Measurements from ENCODE around the gene CBFA2T3. TPM values are rescaled to one million over a fixed set of nuclear protein-coding genes. Genes with fewer than 3 reads are reported as not detected.
A peak's percentile ranks its signal among the peaks of the same experiment; 100 is the strongest.

The CBFA2T3 gene
- total and polyA plus RNA-seq, 2 of the 13 experiments (the other 11 are each of a cell fraction or from before 2014, with no cell fraction given): 0.05 TPM; not detected in 1

- 0 out of 2 replicates have a peak, but pooled peaks have one; percentile 33 for TF ChIP-seq ZNF552 (CRISPR knock-in tag; IDR thresholded peaks at IDR 0.05; ENCODE audit: borderline replicate concordance)
- TF ChIP-seq HMG20B (CRISPR knock-in tag; conservative IDR thresholded peaks at IDR 0.05): no peak
- no peak; the same call in 1 of the 2 replicates for TF ChIP-seq HNF4A (CRISPR knock-in tag; IDR thresholded peaks at IDR 0.05)
- TF ChIP-seq KDM2A (CRISPR knock-in tag; IDR thresholded peaks at IDR 0.05; ENCODE audit: borderline replicate concordance, low read depth): 0 out of 2 replicates have a peak, but pooled peaks have one; percentile 50
- no peak for TF ChIP-seq ZFP1 (CRISPR knock-in tag; IDR thresholded peaks at IDR 0.05)
- TF ChIP-seq, protein P1, sequence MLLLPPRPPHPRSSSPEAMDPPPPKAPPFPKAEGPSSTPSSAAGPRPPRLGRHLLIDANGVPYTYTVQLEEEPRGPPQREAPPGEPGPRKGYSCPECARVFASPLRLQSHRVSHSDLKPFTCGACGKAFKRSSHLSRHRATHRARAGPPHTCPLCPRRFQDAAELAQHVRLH (CRISPR knock-in tag; IDR thresholded peaks at IDR 0.05; ENCODE audit: borderline replicate concordance, low read depth): 0 out of 2 replicates have a peak, but pooled peaks have one; percentile 45
- no peak for TF ChIP-seq ZNF12 (CRISPR knock-in tag; IDR thresholded peaks at IDR 0.05)
- TF ChIP-seq, protein P2, sequence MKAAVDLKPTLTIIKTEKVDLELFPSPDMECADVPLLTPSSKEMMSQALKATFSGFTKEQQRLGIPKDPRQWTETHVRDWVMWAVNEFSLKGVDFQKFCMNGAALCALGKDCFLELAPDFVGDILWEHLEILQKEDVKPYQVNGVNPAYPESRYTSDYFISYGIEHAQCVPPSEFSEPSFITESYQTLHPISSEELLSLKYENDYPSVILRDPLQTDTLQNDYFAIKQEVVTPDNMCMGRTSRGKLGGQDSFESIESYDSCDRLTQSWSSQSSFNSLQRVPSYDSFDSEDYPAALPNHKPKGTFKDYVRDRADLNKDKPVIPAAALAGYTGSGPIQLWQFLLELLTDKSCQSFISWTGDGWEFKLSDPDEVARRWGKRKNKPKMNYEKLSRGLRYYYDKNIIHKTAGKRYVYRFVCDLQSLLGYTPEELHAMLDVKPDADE (CRISPR knock-in tag; IDR thresholded peaks at IDR 0.05): no peak
- TF ChIP-seq ZMYM2 (CRISPR knock-in tag; IDR thresholded peaks at IDR 0.05): peak; percentile 97
- TF ChIP-seq PITX1 (CRISPR knock-in tag; IDR thresholded peaks at IDR 0.05): no peak
- TF ChIP-seq KDM5A (IDR thresholded peaks at IDR 0.05; ENCODE audit: borderline replicate concordance, low read length): no peak
- 0 out of 2 replicates have a peak, but pooled peaks have one; percentile 63 for TF ChIP-seq CBFB (CRISPR knock-in tag; IDR thresholded peaks at IDR 0.05)
- no peak; the same call in 1 of the 2 replicates for TF ChIP-seq CCDC6 (CRISPR knock-in tag; IDR thresholded peaks at IDR 0.05)
- TF ChIP-seq RCOR2 (CRISPR knock-in tag; IDR thresholded peaks at IDR 0.05): no peak
- TF ChIP-seq, protein P3, sequence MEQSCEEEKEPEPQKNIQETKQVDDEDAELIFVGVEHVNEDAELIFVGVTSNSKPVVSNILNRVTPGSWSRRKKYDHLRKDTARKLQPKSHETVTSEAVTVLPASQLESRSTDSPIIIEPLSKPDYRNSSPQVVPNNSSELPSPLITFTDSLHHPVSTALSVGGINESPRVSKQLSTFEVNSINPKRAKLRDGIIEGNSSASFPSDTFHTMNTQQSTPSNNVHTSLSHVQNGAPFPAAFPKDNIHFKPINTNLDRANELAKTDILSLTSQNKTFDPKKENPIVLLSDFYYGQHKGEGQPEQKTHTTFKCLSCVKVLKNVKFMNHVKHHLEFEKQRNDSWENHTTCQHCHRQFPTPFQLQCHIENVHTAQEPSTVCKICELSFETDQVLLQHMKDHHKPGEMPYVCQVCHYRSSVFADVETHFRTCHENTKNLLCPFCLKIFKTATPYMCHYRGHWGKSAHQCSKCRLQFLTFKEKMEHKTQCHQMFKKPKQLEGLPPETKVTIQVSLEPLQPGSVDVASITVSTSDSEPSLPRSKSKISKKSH (CRISPR knock-in tag; IDR thresholded peaks at IDR 0.05; ENCODE audit: borderline replicate concordance): peak; percentile 62; the same call in 1 of the 2 replicates
- TF ChIP-seq PREB (CRISPR knock-in tag; IDR thresholded peaks at IDR 0.05): no peak
- TF ChIP-seq ZNF629 (CRISPR knock-in tag; conservative IDR thresholded peaks at IDR 0.05): no peak; the same call in 1 of the 2 replicates
- TF ChIP-seq ZNF253 (CRISPR knock-in tag; IDR thresholded peaks at IDR 0.05; ENCODE audit: borderline replicate concordance): no peak
- peak; percentile 69 for TF ChIP-seq HDAC2 (CRISPR knock-in tag; IDR thresholded peaks at IDR 0.05)
- no peak; the same call in 1 of the 2 replicates for TF ChIP-seq THRA (CRISPR knock-in tag; IDR thresholded peaks at IDR 0.05; ENCODE audit: borderline replicate concordance)
- no peak for TF ChIP-seq ZBTB8A (CRISPR knock-in tag; IDR thresholded peaks at IDR 0.05; ENCODE audit: borderline replicate concordance, low read depth)
- peak; percentile 18; the same call in 1 of the 2 replicates for TF ChIP-seq FOSL2 (CRISPR knock-in tag; IDR thresholded peaks at IDR 0.05)
- peak; percentile 86 for TF ChIP-seq RXRA (CRISPR knock-in tag; IDR thresholded peaks at IDR 0.05)
- no peak for TF ChIP-seq MAFF (IDR thresholded peaks at IDR 0.05; ENCODE audit: low read depth, low read length)
- no peak for TF ChIP-seq SPEN (CRISPR knock-in tag; IDR thresholded peaks at IDR 0.05; ENCODE audit: low read depth)
Observed at GRCh38 chr16:88839026-88839529, 137.9 kb downstream of the CBFA2T3 start (continued).

Measured in HepG2 (cell line).